ENCODE results near the gene GTF3C2. TPM values are rescaled to one million over a fixed set of nuclear protein-coding genes. Genes with fewer than 3 reads are reported as not detected.

GTF3C2 gene
- total and polyA plus RNA-seq, 10 of the 15 experiments (the other 5 are each of a cell fraction or from before 2014, with no cell fraction given): 45.9 to 105 (median 80.3) TPM

- no peak for TF ChIP-seq REST (IDR thresholded peaks at IDR 0.05; ENCODE audit: low read depth, low read length)
- TF ChIP-seq EED (IDR thresholded peaks at IDR 0.05; ENCODE audit: low read depth): peak; percentile 65
- no peak for TF ChIP-seq E2F4 (IDR thresholded peaks at IDR 0.05; ENCODE audit: low read depth, low read length)
- TF ChIP-seq SRF (IDR thresholded peaks at IDR 0.05; ENCODE audit: low read depth in 2 of 2, low read length in 2 of 2): no peak
- TF ChIP-seq MEF2A (IDR thresholded peaks at IDR 0.05; ENCODE audit: insufficient read depth, low read depth, low read length): no peak
- TF ChIP-seq ATF3 (IDR thresholded peaks at IDR 0.05; ENCODE audit: borderline replicate concordance, extremely low read depth, low read depth, low read length): peak; percentile 80; the same call in 1 of the 2 replicates
- peak; percentile 72 for TF ChIP-seq BCL3 (IDR thresholded peaks at IDR 0.05; ENCODE audit: borderline replicate concordance, insufficient read depth, low read depth, low read length, poor library complexity, severe bottlenecking)
- TF ChIP-seq SUPT20H (IDR thresholded peaks at IDR 0.05; ENCODE audit: borderline replicate concordance, control insufficient read depth, low read depth, low read length): no peak
- no peak for TF ChIP-seq ZBTB4 (CRISPR knock-in tag; IDR thresholded peaks at IDR 0.05)
- no peak for TF ChIP-seq JUNB (IDR thresholded peaks at IDR 0.05)
- no peak; the same call in 1 of the 2 replicates for TF ChIP-seq CHD2 (IDR thresholded peaks at IDR 0.05; ENCODE audit: borderline replicate concordance, low read depth, low read length)
- TF ChIP-seq YBX1 (IDR thresholded peaks at IDR 0.05): no peak
- no peak for TF ChIP-seq ATF2 (IDR thresholded peaks at IDR 0.05; ENCODE audit: low read length)
- peak; percentile 59; the same call in 1 of the 2 replicates for TF ChIP-seq NBN (IDR thresholded peaks at IDR 0.05)
- TF ChIP-seq HDGF (IDR thresholded peaks at IDR 0.05): 0 out of 2 replicates have a peak, but pooled peaks have one; percentile 47
- TF ChIP-seq HCFC1 (IDR thresholded peaks at IDR 0.05; ENCODE audit: low read length): peak; percentile 67
- TF ChIP-seq TAF1 (IDR thresholded peaks at IDR 0.05; ENCODE audit: borderline replicate concordance, low read depth, low read length): peak; percentile 85
Measured at GRCh38 chr2:27322766-27323595, 33.6 kb downstream of the GTF3C2 start, which contains the start of gene MPV17 (continued).

Measured in GM12878 (cell line).